M059J (cell line): ENCODE data around the gene ITPR1. TPM values are rescaled to one million over a fixed set of nuclear protein-coding genes. Genes with fewer than 3 reads are reported as not detected.

ENCODE experiments used
- DNase-seq: peaks from one replicate; pipeline ENCODE4 v3.0.0-alpha.2; 2012; ENCODE audit warnings: low read depth
- total RNA-seq: library from RNA; depleted of rRNA; stranded (reverse); fragments of >200 nt; shearing (Covaris generic); gene quantifications from 2 replicates; pipeline ENCODE4 v1.2.3, GENCODE V29; 2014

Gene ITPR1
- total RNA-seq, 1 experiment from 2014 or later, result 6.2 TPM

DNA sequence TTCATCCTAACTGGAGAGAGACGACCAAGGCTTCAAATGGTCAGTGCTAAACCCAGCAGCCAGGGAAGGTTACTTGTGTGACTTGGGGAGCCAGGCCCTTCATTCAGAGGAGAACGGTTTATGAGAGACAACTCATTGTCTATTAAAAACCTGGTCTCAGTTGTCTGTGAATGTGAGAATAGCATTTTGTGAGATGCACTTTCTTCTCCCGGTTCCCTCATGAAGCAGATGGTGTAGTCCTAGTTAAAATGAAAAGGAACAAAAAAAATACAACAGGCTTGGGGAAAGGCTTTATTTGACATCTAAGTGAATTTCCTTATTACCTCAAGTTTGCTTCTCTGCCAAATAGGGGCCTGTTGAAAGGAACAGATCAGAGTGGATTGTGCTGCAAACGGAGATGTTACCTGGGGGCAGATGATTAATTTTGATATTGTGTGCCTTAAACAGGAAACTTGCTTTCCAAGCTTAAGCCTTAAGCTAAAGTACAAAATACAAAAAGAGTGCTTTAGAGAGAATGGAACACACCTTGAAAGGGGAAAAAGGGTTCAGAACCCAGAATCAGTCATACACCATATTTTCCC, 283.3 kb downstream of the ITPR1 start:
- no peak for DNase-seq

DNA sequence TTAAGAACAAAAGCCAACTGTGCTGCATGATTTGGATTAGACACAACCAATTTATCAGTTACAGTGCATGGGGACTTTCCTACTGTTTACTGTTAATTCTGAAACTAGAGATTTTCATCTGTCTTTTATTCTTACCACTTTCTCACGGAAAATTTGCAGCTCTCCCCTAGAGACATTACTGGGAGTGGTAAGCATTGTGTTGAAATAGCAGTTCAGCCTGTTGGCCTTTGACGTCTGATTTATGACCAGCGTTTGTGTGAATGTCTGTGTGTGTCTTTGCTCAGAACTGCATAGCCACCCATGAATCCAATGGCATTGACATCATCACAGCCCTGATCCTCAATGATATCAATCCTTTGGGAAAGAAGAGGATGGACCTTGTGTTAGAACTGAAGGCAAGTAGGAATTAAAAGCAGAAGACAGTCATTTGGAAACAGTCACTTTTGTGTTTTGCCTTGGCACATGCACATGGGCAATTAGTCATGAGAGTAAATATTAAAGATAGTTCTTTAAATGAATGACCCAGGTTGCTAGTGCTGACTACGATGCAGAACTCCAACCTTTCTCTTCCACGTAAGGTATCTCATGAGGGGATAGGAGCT, 283.9 kb downstream of the ITPR1 start:
- no peak for DNase-seq

DNA sequence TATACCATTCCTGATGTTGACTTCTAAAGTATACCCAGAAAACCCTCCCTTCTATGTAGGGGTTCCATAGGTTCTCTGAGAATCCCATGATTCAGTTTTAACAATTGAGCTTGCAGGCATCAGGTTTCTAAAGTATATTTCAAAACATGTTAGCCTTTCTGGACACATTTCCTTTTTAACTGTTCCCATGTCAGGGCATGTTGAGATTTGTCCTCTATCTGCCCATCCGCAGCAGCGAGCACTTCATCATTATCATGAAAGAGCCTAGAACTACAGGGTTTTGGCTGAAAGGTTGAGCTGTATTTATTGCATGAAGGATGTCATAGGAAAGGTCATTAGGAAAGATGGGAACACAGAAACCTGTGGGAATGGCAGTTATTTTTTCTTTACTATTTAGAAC, 285.0 kb downstream of the ITPR1 start:
- DNase-seq, result no peak

DNA sequence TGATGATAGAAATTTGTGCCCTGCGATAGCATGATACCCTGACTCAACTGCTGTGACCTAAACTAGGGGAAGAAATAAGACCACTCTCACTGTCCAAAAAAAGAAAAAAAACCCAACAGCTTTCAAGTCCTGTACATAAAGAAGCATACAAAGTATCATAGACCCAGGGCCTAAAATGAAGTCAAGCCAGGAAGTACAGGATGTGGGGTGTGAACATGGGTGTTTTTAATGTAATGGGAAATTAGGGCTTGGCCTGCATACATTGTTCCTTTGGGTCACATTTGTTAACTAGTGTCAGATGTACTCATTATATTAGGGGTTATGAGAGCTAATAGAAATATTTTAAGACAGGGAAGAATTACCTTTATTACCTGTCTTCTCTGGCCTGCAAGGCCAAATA, 285.6 kb downstream of the ITPR1 start:
- DNase-seq, result no peak

DNA sequence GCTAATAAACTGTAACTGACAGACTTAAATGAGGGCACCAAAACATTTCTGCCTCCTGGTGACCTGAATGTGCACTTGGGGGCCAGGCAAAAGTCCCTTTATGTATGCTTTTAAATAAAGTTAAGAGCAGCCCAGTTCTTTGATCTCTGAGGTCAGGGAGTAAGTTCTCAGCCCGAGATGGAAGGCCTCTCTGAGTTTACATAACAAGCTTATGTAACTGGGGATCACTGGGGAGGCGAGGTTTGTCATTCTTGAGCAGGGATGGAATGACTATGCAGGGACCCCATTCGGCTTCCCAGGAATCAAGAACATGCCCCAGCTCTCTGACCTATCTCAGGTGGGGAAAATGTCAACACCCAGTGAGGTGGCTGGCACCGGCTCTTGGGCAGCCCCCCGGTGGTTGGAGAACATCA, 287.4 kb downstream of the ITPR1 start:
- no peak for DNase-seq

DNA sequence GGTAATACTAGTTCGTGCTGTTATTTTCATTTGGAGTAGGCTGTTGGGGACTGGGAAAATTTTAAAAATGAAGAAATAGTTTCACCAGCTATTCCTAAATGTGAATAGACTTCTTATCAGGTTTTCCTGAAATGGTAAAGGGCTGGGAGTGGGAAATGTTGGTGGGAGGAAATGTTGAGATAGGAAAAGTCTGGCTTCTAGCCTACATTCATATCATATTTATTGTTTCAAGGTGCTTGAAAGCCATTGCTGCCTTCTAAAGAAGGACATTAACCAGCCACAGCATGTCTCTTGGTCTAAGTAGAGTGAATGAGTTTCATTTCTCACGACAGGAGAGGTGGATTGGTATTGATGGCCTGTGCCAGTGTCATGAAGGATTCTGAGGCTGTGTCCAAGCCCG, 288.9 kb downstream of the ITPR1 start:
- no peak for DNase-seq

DNA sequence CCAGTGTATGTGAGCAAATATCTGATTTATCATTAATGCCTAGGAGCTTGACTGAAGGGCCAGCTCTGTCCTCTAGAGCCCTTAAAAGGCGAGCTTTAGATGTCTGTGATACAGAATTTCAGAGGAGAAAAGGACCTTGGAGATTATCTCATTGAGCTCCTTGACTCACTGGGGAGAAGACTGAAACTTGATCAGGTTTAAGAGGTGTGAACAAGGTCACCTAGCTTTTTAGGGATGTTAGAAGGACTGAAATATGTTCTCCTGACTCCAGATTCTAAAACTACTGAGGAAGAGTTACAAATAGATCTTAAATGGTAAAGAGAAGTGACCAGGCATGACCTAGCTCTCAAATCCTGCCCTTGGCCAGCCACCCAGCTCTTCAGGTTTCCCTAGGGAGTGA, 292.4 kb downstream of the ITPR1 start:
- no peak for DNase-seq

DNA sequence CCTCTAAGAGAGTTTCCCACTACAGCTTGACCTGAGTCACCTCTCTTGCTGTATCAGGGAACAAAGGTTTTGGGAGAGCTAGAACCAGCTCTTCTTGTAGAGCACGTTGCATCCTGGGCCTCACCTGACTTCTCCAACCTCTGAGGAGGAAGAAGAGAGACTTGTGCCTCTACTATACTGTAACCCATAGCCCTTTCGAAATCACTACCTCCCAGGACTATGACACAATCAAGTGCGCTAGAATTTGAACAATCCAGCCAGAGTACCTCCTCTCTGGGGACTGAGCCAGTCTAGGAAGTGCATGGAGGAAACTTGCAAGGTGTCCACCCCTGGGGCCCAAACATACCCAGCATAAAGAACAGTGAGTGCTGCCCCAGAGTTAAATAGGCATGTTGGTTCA, 293.3 kb downstream of the ITPR1 start:
- no peak for DNase-seq

DNA sequence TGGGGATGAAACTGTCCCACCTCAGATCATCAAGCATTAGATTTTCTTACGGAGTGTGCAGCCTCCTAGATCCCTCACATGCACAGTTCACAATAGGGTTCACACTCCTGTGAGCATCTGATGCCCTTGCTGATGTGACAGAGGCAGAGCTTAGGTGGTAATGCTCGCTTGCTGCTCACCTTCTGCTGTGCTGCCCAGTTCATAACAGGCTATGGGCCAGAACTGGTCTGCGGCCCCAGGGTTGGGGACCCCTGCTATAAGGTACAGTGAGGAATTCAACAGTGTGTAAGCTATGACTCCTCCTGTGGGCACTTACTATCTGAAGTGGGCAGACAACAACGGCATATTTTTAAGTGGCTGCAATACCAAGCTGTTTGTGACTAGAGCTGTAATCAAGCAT, 298.2 kb downstream of the ITPR1 start:
- no peak for DNase-seq

DNA sequence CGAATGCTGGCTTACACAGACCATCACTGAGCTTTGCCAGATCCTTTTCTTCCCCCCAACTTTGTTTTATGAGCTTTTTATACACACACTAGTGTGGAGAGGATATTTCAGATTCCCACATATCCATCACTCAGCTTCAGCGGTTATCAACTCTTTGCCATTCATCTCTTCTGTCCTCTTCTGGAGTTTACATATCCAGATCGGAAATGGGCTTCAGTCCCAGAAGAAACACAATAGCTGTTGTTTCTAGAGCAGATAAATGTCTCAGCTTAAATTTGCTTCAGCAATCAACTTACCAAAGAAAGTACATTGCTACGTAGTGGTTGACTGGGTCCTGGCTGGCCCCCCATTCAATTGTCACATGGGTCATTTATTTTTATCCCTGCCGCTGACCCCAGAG, 300.2 kb downstream of the ITPR1 start:
- DNase-seq, result no peak

DNA sequence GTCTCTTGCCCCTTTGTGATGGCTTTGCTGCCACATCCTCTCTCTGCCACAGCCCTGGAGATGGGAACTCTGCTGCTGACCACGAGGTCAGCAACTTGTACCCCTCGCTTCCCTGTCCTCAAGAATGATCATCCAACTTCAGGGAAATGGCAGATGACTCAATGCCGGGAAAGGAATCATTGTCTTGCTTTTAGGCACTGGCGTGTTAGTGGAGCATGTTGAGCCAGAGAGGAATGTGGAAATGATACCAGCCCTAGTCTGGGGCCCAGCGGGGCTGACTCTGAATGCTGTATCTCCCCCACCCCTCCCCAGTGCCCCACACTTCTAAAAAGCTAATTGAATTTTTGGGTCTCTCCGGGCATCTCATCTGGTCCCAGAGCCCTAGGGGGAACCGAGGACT, 301.2 kb downstream of the ITPR1 start:
- no peak for DNase-seq

DNA sequence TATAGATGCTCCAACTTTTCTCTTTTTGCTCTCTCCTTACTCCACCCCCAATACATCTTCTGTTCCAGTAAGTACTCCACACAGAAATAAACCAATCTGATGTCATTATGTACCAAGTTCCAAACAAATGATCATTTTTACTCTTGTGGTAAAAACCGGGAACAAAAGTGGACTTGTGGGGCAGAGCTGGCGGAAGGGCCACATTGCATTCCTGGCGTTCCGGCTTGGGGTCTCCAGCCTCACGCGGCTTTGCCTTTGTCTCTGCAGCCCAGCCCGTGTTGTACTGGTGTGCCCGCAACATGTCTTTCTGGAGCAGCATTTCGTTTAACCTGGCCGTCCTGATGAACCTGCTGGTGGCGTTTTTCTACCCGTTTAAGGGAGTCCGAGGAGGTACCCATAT, 301.6 kb downstream of the ITPR1 start:
- no peak for DNase-seq

DNA sequence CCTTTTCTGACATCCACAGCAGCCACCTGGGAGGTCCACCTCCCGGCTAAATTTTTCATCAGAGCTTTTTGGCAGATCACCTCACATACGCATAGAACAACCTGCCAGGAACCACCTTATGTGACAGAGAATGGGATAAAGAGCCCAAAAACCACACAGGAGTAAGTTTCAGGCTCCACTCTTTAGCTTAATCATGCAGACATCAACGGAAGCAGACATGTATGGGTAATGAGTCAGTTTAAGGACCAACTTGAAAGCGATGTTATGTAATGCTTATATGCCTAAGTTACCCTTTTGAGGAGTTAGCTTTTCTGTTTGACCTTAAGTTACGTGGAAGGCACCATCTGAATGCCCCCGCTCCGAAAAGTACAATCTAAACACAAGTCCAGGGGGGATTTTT, 302.8 kb downstream of the ITPR1 start:
- no peak for DNase-seq

DNA sequence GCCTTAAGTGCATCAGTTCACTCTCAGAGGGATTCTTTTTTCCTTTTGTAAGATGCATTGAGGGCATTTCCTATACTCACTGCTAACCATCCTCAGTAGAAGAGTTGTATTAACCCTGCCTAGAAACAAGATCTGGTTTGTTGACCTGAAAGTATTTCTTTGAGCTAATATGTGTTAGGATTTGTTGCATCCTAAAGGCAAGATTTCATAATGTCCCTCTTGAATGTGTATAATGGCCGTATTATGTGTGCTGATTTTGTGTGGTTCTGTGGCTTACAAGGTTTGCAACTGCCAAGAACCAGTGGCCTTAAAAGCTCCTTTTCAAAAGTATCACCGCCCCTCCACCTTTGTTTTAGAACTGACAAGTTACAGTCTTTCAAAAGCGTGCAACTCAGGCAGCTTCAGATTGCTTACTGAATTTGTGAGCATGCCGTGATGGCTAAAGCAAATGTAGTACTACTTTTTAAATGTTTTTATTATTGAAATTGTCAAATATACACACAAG, 304.1 kb downstream of the ITPR1 start:
- no peak for DNase-seq

DNA sequence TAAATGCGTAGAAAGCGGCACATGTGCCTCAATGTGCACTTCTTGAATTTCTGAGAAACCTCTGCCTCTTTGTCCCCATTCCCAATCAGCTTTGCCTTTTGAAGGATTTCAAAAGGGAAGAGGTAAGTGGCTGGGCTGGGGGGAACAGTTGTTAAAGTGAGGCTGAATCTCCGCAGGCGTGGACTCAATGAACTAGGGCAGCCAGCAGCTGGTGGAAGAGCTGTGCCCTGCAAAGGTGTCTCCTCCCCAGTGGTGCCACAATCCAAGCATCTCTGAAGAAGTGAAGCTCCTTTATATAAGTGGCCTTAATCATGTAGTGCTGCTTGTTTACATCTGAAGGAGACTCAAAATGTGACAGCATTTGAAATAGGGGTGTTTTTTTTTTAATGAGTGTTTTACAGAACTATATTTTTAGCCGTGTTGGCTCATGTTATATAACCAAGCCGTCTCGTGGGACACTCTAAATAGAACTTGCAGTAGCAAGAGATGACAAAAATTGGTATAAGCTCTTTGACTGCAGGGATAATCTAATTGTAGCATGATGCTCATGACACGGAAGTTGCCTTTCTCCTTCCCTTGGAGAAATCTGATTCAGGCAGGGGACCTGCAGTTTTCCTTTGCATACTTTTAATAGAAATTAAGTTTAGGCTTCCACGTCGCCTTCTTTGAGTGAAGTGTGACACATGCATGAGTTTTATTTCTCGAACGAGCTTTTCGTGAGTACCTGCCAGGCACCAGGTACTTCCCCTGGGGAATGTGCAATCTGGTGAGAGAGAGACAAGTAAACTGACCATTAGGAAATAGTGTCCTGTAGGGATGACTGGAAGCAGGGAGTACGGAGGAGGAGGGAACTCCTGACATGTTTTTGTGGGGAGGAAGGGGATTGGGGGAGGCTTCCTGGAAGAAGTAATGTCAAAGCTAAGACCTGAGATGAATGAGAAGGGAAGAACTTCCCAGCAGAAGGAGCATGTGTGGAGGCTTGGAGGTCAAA, 306.4 kb downstream of the ITPR1 start:
- DNase-seq, result no peak

DNA sequence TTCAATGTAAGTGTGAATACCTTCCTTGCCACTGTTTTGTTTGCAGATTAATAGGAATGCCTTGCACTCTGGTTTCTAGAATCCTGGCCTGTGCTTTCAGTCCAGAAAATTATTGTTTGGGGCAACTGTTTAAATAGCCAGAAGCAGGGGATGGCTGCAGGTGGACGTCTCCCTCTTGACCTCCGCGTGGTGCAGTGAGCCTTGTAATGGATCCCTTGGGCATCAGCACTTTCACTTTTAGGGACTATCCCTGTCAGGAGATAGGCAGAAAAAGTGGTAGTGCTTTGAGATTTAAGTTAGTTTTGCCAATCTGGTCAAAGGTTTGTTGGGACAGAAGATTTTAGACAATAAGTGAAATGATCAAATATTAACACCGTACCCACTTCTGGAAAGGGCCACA, 307.4 kb downstream of the ITPR1 start:
- no peak for DNase-seq

DNA sequence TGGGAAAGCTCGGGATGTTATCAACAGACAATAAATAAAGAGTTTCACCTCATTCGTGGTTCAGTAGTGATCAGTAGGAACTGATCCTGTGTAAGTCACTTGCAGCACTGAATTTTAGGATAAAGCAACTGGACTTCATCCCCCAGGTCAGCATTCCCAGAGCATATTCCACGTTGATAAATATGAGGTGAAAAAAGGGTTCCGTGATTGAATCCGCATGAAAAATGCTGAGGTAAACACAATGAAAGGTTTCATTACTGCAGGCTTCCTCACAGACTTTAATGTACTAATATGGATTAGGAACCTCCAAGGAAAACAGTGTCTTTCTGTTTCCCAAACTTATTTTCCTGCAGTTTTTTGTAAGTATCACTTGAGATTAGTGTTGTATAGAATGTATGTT, 308.7 kb downstream of the ITPR1 start:
- DNase-seq, result no peak

DNA sequence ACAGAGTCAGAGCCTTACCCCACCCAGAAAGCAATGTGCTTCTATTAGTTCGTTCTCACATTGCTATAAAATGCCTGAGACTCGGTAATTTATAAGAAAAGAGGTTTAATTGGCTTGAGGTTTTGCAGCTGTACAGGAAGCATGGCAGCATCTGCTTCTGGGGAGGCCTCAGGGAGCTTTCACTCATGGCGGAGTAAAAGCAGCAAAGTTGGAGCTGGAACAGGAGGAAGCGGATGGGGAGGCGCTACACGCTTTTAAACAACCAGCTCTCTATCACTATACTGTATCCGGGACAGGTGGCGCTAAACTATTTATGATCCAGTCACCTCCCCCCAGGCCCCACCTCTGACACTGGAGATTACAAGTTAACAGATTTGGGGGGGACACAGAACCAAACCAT, 309.8 kb downstream of the ITPR1 start:
- no peak for DNase-seq

DNA sequence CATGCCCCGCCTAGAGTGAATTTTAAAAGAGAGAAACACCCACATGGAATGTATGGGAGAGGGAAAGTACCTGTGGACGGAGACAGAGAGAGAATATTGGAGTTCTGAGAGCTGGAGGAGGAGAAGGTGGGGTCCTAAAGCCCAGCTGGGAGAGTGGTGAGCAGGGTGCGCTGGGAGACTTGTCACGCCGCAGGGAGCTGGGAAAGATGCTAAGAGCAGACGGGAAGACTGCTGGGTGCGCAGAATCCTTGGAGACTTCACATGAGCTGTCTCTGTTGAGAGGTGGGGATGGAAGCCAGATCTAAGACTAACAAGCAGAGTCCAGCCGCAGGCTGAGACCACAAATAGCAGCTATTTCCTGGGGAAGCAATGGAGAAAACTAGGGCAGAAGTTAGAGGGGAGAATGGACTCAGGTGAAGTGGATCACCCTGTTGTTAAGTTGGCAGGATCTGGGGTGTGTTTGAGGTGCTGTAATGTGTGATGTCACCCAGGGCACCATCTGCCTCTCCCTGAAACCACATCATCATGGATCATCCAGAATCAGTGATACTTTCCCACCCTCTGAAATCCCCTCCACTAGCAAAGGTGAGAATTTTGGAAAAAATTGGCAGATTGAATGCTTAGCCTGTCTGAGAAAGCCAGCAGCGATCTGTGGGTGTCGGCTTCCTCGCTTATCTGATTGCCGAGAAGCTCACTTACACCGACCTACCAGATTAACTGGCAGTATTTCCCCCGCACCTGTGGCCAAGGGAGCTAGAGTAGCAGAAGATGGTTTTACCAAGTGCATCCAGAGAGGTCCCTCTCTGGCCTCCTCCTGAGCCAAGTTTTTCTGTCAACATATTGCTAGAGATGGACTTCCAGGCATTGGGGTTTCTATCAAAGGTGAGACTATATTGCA, 311.3 kb downstream of the ITPR1 start:
- DNase-seq, result no peak

DNA sequence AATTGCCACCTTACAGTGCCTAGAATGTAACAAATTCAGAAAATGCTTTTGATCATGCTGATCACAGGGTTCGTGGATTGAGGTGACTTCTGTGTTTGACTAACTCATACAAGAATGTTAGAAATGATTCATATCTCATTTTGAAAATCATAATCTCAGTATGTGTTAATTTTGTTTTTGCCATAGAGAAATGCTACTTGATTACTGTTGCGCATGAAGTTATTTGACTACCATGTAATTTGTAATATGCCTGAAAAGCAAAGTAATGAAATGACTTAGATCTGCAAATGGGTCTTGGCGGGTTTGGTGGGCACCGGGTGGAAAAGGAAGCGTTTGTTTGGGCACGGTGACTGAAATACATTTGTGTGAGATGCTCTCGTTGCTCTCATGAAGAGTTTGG, 312.5 kb downstream of the ITPR1 start:
- DNase-seq, result no peak

DNA sequence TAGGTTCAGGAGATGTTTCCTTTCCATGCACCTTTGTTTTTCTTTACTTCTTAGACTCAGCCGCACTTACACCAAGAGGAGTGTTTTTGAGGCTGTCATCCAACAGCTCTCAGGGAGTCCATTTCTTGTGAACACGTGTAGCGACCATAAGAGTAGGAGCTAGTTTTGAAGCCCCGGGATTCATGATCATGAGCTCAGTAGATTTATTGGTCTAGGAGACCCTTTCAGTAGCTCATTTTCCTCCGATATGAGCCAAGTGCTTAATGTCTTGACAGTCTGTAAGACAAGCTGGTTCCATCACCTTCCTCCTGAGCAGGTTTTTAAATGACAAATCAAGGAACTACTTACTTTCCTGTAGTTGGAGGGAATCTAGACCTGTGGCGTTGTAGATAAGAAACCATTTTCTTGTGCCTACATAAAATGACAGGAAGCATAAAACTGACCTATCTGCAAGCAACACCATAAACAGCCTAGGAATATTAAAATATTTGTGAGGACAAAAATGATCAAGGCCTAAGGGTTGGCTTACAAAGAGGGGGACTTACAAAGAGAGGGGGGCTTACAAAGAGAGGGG, 313.5 kb downstream of the ITPR1 start:
- DNase-seq, result no peak
